Measurements from ENCODE around the gene DESI2.
"Not testable (repeated sequence)": the region's sequence is repeated elsewhere in the genome, so short reads cannot be mapped to it uniquely, and the experiment has no call there.

Gene DESI2

GRCh38 chr1:244645414-244645813 is 7.5 kb upstream of the DESI2 start:
- no peak for ATAC-seq
- no peaks in the 10 kb centered on the region for H3K36me3 Mint-ChIP-seq
- no peak overlapping the region for H3K4me3 Mint-ChIP-seq
- H3K27ac Mint-ChIP-seq: no peak overlapping the region
- no peaks in the 10 kb centered on the region for H3K4me1 Mint-ChIP-seq
- no peaks in the 10 kb centered on the region for H3K27me3 Mint-ChIP-seq
- no peaks in the 10 kb centered on the region for H3K9me3 Mint-ChIP-seq

- H3K4me1 Mint-ChIP-seq: no peaks in the 10 kb centered on the region
- H3K27me3 Mint-ChIP-seq: no peaks in the 10 kb centered on the region
- H3K27ac Mint-ChIP-seq: no peak overlapping the region
- no peak for ATAC-seq
- no peaks in the 10 kb centered on the region for H3K36me3 Mint-ChIP-seq
- no peak overlapping the region for H3K4me3 Mint-ChIP-seq
- no peaks in the 10 kb centered on the region for H3K9me3 Mint-ChIP-seq
Measured at GRCh38 chr1:244645890-244646289, 7.0 kb upstream of the DESI2 start.

- H3K27ac Mint-ChIP-seq: no peak overlapping the region
- H3K27me3 Mint-ChIP-seq: no peaks in the 10 kb centered on the region
- ATAC-seq: no peak
- H3K4me3 Mint-ChIP-seq: no peak overlapping the region
- H3K9me3 Mint-ChIP-seq: no peaks in the 10 kb centered on the region
- H3K36me3 Mint-ChIP-seq: no peaks in the 10 kb centered on the region
- peaks cover 10% of the 10 kb centered on the region for H3K4me1 Mint-ChIP-seq
Measured at GRCh38 chr1:244647819-244648218, 5.1 kb upstream of the DESI2 start.

GRCh38 chr1:244651956-244652622 is 837 bp upstream of the DESI2 start:
- ATAC-seq: no peak
- peaks cover 5% of the 10 kb centered on the region for H3K36me3 Mint-ChIP-seq
- no peaks in the 10 kb centered on the region for H3K9me3 Mint-ChIP-seq
- no peak overlapping the region for H3K27ac Mint-ChIP-seq
- peak overlapping the region; percentile 82 for H3K4me3 Mint-ChIP-seq
- peaks cover 12% of the 10 kb centered on the region for H3K4me1 Mint-ChIP-seq
- no peaks in the 10 kb centered on the region for H3K27me3 Mint-ChIP-seq

- Mint-ChIP-seq H3K36me3 (peaks cover 20% of the 10 kb centered on the region), H3K27ac (no peak overlapping the region)
Measured at GRCh38 chr1:244653439-244654107, 647 bp downstream of the DESI2 start.

GRCh38 chr1:244654108-244655038 is 1.4 kb downstream of the DESI2 start:
- H3K4me1 Mint-ChIP-seq: peaks cover 28% of the 10 kb centered on the region
- peaks cover 21% of the 10 kb centered on the region for H3K36me3 Mint-ChIP-seq
- no peak for ATAC-seq
- H3K9me3 Mint-ChIP-seq: no peaks in the 10 kb centered on the region
- no peaks in the 10 kb centered on the region for H3K27me3 Mint-ChIP-seq
- H3K27ac Mint-ChIP-seq: no peak overlapping the region
- H3K4me3 Mint-ChIP-seq: no peak overlapping the region

More at GRCh38 chr1:244653439-244654107, 647 bp downstream of the DESI2 start:
- Mint-ChIP-seq H3K4me3 (no peak overlapping the region), H3K4me1 (peaks cover 27% of the 10 kb centered on the region), H3K27me3 (no peaks in the 10 kb centered on the region), H3K9me3 (no peaks in the 10 kb centered on the region)
- no peak for ATAC-seq

- Mint-ChIP-seq H3K27me3 (no peaks in the 10 kb centered on the region), H3K36me3 (peaks cover 28% of the 10 kb centered on the region), H3K27ac (no peak overlapping the region), H3K4me1 (peaks cover 28% of the 10 kb centered on the region), H3K4me3 (no peak overlapping the region), H3K9me3 (no peaks in the 10 kb centered on the region)
- ATAC-seq: no peak
Measured at GRCh38 chr1:244655186-244655585, 2.3 kb downstream of the DESI2 start.

- Mint-ChIP-seq H3K36me3 (peaks cover 39% of the 10 kb centered on the region), H3K27me3 (no peaks in the 10 kb centered on the region), H3K9me3 (no peaks in the 10 kb centered on the region), H3K4me3 (no peak overlapping the region), H3K4me1 (peaks cover 22% of the 10 kb centered on the region), H3K27ac (no peak overlapping the region)
- no peak for ATAC-seq
Measured at GRCh38 chr1:244657421-244657820, 4.5 kb downstream of the DESI2 start.

GRCh38 chr1:244659694-244660093 is 6.8 kb downstream of the DESI2 start:
- Mint-ChIP-seq H3K36me3 (peaks cover 39% of the 10 kb centered on the region), H3K9me3 (no peaks in the 10 kb centered on the region), H3K4me1 (peaks cover 30% of the 10 kb centered on the region), H3K27me3 (no peaks in the 10 kb centered on the region), H3K4me3 (no peak overlapping the region), H3K27ac (no peak overlapping the region)
- no peak for ATAC-seq

- Mint-ChIP-seq H3K4me1 (peaks cover 30% of the 10 kb centered on the region), H3K27ac (no peak overlapping the region), H3K36me3 (peaks cover 39% of the 10 kb centered on the region), H3K4me3 (no peak overlapping the region), H3K27me3 (no peaks in the 10 kb centered on the region), H3K9me3 (no peaks in the 10 kb centered on the region)
- ATAC-seq: no peak
Measured at GRCh38 chr1:244660595-244660994, 7.7 kb downstream of the DESI2 start.

GRCh38 chr1:244661569-244662312 is 8.8 kb downstream of the DESI2 start:
- Mint-ChIP-seq H3K4me1 (peaks cover 30% of the 10 kb centered on the region), H3K36me3 (peaks cover 38% of the 10 kb centered on the region)
- not testable (repeated sequence) for H3K27ac Mint-ChIP-seq, H3K27me3 Mint-ChIP-seq, H3K4me3 Mint-ChIP-seq, H3K9me3 Mint-ChIP-seq, ATAC-seq

- Mint-ChIP-seq H3K27me3 (no peaks in the 10 kb centered on the region), H3K9me3 (no peaks in the 10 kb centered on the region), H3K4me3 (peak overlapping the region; percentile 55), H3K36me3 (peaks cover 29% of the 10 kb centered on the region), H3K4me1 (peaks cover 23% of the 10 kb centered on the region), H3K27ac (peak overlapping the region; percentile 58)
- ATAC-seq: no peak
Measured at GRCh38 chr1:244662599-244662998, 9.7 kb downstream of the DESI2 start.

- H3K27ac Mint-ChIP-seq: no peak overlapping the region
- H3K4me3 Mint-ChIP-seq: no peak overlapping the region
- peaks cover 13% of the 10 kb centered on the region for H3K4me1 Mint-ChIP-seq
- H3K36me3 Mint-ChIP-seq: peaks cover 18% of the 10 kb centered on the region
- H3K27me3 Mint-ChIP-seq: no peaks in the 10 kb centered on the region
- no peak for ATAC-seq
- H3K9me3 Mint-ChIP-seq: no peaks in the 10 kb centered on the region
Measured at GRCh38 chr1:244664353-244664752, 11.4 kb downstream of the DESI2 start.

GRCh38 chr1:244665771-244666217 is 12.9 kb downstream of the DESI2 start:
- Mint-ChIP-seq H3K4me3 (no peak overlapping the region), H3K27ac (no peak overlapping the region), H3K36me3 (peaks cover 12% of the 10 kb centered on the region), H3K27me3 (no peaks in the 10 kb centered on the region), H3K9me3 (no peaks in the 10 kb centered on the region), H3K4me1 (peaks cover 14% of the 10 kb centered on the region)
- ATAC-seq: peak; percentile 96

Data from stimulated activated memory B cell treated with anti-CD40 and anti-IgM and Interleukin-4, amounts not matched to agents 10 μg/mL and 1 μg/mL and 100 μg/mL, for 72 hours (primary cell).